ENCODE data around the gene P2RX3. TPM values are rescaled to one million over a fixed set of nuclear protein-coding genes. Genes with fewer than 3 reads are reported as not detected.

P2RX3 gene
- total RNA-seq, 2 experiments from 2014 or later = not detected

GRCh38 chr11:57345555-57346211, 7.5 kb downstream of the P2RX3 start:
- no peaks in the 10 kb centered on the region for H3K9me3 Mint-ChIP-seq
- peak; percentile 76 for DNase-seq
- H3K36me3 Mint-ChIP-seq = no peaks in the 10 kb centered on the region
- ChIA-PET CTCF (interaction anchor here (0.6 to 4.9 kb wide), 35 partner anchors 9 to 941 kb away, joined by 3 to 43 read pairs (median 4); partner anchors contain the start of genes MED19, RTN4RL2, SLC43A1 and SSRP1), POLR2A (no interaction called here)
- intact Hi-C loops (cut with micrococcal nuclease) = loop anchor here (1.0 to 10.0 kb wide), 5 partner anchors 113 to 501 kb away; no protein-coding TSS in a partner anchor
- peaks cover 2% of the 10 kb centered on the region for H3K27me3 Mint-ChIP-seq
- no peak overlapping the region for H3K4me3 Mint-ChIP-seq
- no peak overlapping the region for H3K27ac Mint-ChIP-seq
- peaks cover 2% of the 10 kb centered on the region for H3K4me1 Mint-ChIP-seq (ENCODE audit: low read depth)

DNA sequence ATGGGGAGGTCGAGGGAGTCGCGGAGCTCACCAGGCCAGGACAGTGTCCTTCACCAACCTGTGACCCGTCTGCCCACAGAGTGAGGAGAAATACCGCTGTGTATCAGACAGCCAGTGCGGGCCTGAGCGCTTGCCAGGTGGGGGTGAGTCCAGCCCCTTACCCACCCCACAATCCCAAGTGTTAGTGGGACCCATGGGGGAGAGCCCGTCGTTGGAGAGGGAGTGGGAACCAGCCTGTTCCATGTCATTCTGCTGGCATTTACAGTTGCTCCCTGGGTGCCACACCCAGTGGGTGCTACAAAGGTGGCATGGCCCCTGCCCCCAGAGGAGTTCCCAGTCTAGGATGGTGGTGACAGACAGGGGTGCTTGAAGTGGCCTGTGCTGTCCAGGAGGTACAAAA, 9.2 kb downstream of the P2RX3 start:
- DNase-seq = no peak
- H3K36me3 Mint-ChIP-seq = no peaks in the 10 kb centered on the region
- peaks cover 4% of the 10 kb centered on the region for H3K27me3 Mint-ChIP-seq
- H3K4me1 Mint-ChIP-seq (ENCODE audit: low read depth) = peaks cover 2% of the 10 kb centered on the region
- no peak overlapping the region for H3K4me3 Mint-ChIP-seq
- H3K9me3 Mint-ChIP-seq = peaks cover 5% of the 10 kb centered on the region
- intact Hi-C loops (cut with micrococcal nuclease) = loop anchor here (5.0 to 10.0 kb wide), 2 partner anchors 180 to 503 kb away; no protein-coding TSS in a partner anchor
- ChIA-PET CTCF (interaction anchor here (0.8 to 4.9 kb wide), 7 partner anchors 10 to 297 kb away, joined by 3 to 43 read pairs (median 5); partner anchors contain the start of gene SSRP1), POLR2A (no interaction called here)
- H3K27ac Mint-ChIP-seq = no peak overlapping the region

DNA sequence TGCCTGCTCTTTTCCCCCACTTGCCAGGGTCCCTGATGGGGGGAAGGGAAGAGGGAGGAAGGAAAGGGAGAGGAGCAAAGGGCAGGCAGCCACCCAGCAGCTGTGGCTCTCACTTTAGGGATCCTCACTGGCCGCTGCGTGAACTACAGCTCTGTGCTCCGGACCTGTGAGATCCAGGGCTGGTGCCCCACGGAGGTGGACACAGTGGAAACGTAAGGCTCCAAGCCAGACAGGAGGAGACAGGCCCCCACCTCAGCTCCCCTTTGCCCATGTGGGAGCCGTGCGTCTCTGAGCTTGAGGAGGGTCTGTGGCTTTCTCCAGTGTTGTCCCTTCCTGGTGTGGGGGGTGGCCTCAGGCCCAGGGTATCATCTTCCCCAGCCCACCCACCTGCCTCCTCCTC, 9.9 kb downstream of the P2RX3 start:
- Mint-ChIP-seq H3K9me3 (peaks cover 5% of the 10 kb centered on the region), H3K27me3 (peaks cover 4% of the 10 kb centered on the region), H3K27ac (no peak overlapping the region), H3K4me3 (no peak overlapping the region), H3K4me1 (ENCODE audit: low read depth) (peaks cover 2% of the 10 kb centered on the region), H3K36me3 (no peaks in the 10 kb centered on the region)
- CTCF ChIA-PET = interaction anchor here (0.8 to 4.9 kb wide), 9 partner anchors 9 to 296 kb away, joined by 3 to 43 read pairs (median 6); partner anchors contain the start of gene SSRP1
- no peak for DNase-seq
- POLR2A ChIA-PET = interaction anchor here (1.3 kb wide), 1 partner anchor 77 kb away, joined by 4 read pairs; no protein-coding TSS in a partner anchor
- intact Hi-C loops (cut with micrococcal nuclease) = loop anchor here (5.0 to 10.0 kb wide), 2 partner anchors 179 to 503 kb away; no protein-coding TSS in a partner anchor

DNA sequence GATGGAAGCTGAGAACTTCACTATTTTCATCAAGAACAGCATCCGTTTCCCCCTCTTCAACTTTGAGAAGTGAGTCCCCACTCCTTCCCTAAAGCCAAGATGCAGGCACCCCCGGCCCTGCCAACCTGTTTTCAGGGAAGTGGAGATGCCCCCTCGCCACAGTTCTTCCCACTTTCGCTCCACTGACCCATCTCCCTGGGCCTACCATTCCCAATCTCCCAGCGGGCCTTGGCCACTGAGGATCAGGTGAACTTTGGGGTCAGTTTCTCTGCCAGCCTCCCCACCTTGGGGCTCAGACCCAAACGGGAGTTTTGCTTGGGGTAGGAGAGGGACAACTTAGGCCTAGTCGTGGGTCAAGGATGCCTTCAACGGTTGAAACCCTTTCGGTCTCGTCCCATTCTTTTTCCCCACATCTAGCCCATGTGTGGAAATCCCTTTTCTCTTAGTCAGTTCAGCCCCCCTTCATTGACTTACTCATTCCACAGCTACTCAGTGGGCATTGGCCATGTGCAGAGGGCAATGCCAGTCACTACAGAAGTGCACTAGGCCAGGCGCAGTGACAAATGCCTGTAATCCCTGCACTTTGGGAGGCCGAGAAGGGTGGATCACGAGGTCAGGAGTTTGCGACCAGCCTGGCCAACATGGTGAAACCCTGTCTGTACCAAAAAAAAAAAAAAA, 10.6 kb downstream of the P2RX3 start:
- CTCF ChIA-PET = interaction anchor here (0.6 to 4.9 kb wide), 9 partner anchors 8 to 337 kb away, joined by 3 to 43 read pairs (median 6); partner anchors contain the start of gene PRG2
- no peaks in the 10 kb centered on the region for H3K36me3 Mint-ChIP-seq
- peaks cover 2% of the 10 kb centered on the region for H3K4me1 Mint-ChIP-seq (ENCODE audit: low read depth)
- no peak overlapping the region for H3K4me3 Mint-ChIP-seq
- H3K9me3 Mint-ChIP-seq = peaks cover 5% of the 10 kb centered on the region
- H3K27me3 Mint-ChIP-seq = peaks cover 5% of the 10 kb centered on the region
- intact Hi-C loops (cut with micrococcal nuclease) = loop anchor here (5.0 to 10.0 kb wide), 2 partner anchors 179 to 504 kb away; no protein-coding TSS in a partner anchor
- POLR2A ChIA-PET = interaction anchor here (1.3 kb wide), 1 partner anchor 76 kb away, joined by 4 read pairs; no protein-coding TSS in a partner anchor
- H3K27ac Mint-ChIP-seq = no peak overlapping the region
- no peak for DNase-seq

DNA sequence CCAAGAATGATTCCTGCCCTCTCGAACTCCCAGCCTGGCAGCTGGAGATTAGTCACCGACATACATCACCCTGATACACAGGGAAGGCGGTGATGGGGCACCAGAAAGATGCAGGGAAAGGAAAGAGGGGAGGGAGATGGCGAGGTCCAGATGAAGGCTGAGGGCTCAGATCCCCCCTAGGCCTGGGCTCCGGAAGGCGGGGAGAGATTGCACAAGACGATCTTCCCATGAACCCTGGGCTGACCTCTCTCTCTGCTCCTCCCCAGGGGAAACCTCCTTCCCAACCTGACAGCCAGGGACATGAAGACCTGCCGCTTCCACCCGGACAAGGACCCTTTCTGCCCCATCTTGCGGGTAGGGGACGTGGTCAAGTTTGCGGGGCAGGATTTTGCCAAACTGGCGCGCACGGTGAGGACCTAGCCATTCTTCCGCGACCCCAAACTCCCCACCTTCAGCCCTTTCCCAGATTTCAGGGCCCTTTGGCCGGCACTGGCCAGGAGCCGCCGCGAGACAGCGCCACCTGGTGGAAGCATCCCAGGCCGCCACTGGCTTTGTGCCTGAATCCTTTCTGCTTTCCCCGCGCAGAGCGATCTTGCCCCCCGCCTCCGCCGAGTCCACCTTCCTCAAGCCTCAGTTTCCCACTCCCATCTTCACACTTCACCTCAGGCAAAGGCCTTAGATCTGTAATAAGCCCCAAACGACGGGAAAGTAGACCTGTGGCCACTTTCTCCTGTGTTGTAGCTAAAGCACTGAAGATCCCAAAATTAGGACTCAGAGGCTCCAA, 11.5 kb downstream of the P2RX3 start:
- peaks cover 5% of the 10 kb centered on the region for H3K27me3 Mint-ChIP-seq
- H3K4me1 Mint-ChIP-seq (ENCODE audit: low read depth) = peaks cover 2% of the 10 kb centered on the region
- no peak overlapping the region for H3K4me3 Mint-ChIP-seq
- peaks cover 5% of the 10 kb centered on the region for H3K9me3 Mint-ChIP-seq
- intact Hi-C loops (cut with micrococcal nuclease) = loop anchor here (5.0 to 10.0 kb wide), 2 partner anchors 178 to 505 kb away; no protein-coding TSS in a partner anchor
- ChIA-PET POLR2A (no interaction called here), CTCF (interaction anchor here (0.5 to 4.9 kb wide), 20 partner anchors 8 to 509 kb away, joined by 3 to 43 read pairs (median 4); partner anchors contain the start of gene PRG2)
- no peak overlapping the region for H3K27ac Mint-ChIP-seq
- DNase-seq = peak; percentile 73
- H3K36me3 Mint-ChIP-seq = no peaks in the 10 kb centered on the region

- no peak overlapping the region for H3K4me3 Mint-ChIP-seq
- ChIA-PET POLR2A (no interaction called here), CTCF (interaction anchor here (0.9 to 2.0 kb wide), 5 partner anchors 78 to 291 kb away, joined by 3 to 9 read pairs (median 6); no protein-coding TSS in a partner anchor)
- DNase-seq = no peak
- H3K4me1 Mint-ChIP-seq (ENCODE audit: low read depth) = peaks cover 2% of the 10 kb centered on the region
- H3K9me3 Mint-ChIP-seq = peaks cover 5% of the 10 kb centered on the region
- intact Hi-C loops (cut with micrococcal nuclease) = no loop called here
- H3K27me3 Mint-ChIP-seq = peaks cover 9% of the 10 kb centered on the region
- no peak overlapping the region for H3K27ac Mint-ChIP-seq
- H3K36me3 Mint-ChIP-seq = no peaks in the 10 kb centered on the region
These were observed 14.9 kb downstream of the P2RX3 start for GRCh38 chr11:57353036-57353435.

DNA sequence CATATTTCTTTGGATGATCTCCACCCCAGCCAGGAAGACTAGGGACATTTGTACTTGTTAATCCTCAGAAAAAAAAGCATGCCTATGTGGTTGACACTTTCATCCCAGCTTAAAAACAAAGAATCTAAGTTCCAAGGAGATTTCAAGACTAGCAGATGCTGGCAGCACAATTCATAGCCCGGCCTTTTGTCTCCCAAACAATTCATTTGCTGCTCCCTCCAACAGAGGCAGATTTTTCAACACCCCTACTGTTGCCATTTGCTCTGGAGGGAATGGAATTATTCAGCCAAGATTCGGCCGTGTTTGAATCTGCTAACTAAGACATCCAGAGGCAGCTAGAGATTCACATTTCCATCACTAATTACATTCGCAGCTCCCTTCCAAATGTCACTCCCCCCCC, 15.3 kb downstream of the P2RX3 start:
- H3K27ac Mint-ChIP-seq = no peak overlapping the region
- ChIA-PET POLR2A (no interaction called here), CTCF (interaction anchor here (0.9 to 2.0 kb wide), 4 partner anchors 77 to 291 kb away, joined by 3 to 6 read pairs (median 4); no protein-coding TSS in a partner anchor)
- H3K36me3 Mint-ChIP-seq = no peaks in the 10 kb centered on the region
- DNase-seq = no peak
- peaks cover 2% of the 10 kb centered on the region for H3K4me1 Mint-ChIP-seq (ENCODE audit: low read depth)
- no peak overlapping the region for H3K4me3 Mint-ChIP-seq
- peaks cover 5% of the 10 kb centered on the region for H3K9me3 Mint-ChIP-seq
- intact Hi-C loops (cut with micrococcal nuclease) = no loop called here
- H3K27me3 Mint-ChIP-seq = peaks cover 9% of the 10 kb centered on the region

DNA sequence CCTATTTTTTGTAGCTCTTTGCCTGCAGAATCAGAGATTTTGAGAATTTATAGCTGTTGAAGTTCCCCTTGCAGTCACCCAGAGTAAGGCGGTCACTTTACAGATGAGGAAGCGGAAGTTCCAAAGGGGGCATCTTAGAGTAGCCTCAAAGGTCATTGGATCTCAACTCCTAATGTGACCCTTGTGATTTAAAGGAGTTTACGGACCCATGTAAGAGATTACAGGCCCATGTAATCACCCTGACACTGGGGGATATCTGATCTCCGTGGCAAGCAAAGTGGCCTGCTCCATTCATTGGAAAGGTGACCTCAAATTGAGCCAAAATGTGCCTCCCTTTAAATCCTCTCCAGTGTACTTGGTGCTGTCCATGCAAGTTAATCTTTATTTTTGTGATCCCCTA, 15.7 kb downstream of the P2RX3 start:
- intact Hi-C loops (cut with micrococcal nuclease) = no loop called here
- Mint-ChIP-seq H3K27me3 (peaks cover 9% of the 10 kb centered on the region), H3K27ac (no peak overlapping the region), H3K4me3 (no peak overlapping the region), H3K36me3 (no peaks in the 10 kb centered on the region), H3K4me1 (ENCODE audit: low read depth) (peaks cover 2% of the 10 kb centered on the region), H3K9me3 (peaks cover 5% of the 10 kb centered on the region)
- ChIA-PET POLR2A (no interaction called here), CTCF (interaction anchor here (0.9 to 1.5 kb wide), 3 partner anchors 77 to 173 kb away, joined by 3 to 6 read pairs (median 3); no protein-coding TSS in a partner anchor)
- DNase-seq = no peak

GRCh38 chr11:57354699-57355098, 16.5 kb downstream of the P2RX3 start:
- Mint-ChIP-seq H3K4me3 (no peak overlapping the region), H3K36me3 (no peaks in the 10 kb centered on the region), H3K9me3 (peaks cover 5% of the 10 kb centered on the region), H3K27me3 (peaks cover 9% of the 10 kb centered on the region), H3K4me1 (ENCODE audit: low read depth) (peaks cover 2% of the 10 kb centered on the region), H3K27ac (no peak overlapping the region)
- ChIA-PET CTCF (interaction anchor here (1.5 kb wide), 1 partner anchor 103 kb away, joined by 4 read pairs; no protein-coding TSS in a partner anchor), POLR2A (no interaction called here)
- intact Hi-C loops (cut with micrococcal nuclease) = no loop called here
- DNase-seq = no peak

DNA sequence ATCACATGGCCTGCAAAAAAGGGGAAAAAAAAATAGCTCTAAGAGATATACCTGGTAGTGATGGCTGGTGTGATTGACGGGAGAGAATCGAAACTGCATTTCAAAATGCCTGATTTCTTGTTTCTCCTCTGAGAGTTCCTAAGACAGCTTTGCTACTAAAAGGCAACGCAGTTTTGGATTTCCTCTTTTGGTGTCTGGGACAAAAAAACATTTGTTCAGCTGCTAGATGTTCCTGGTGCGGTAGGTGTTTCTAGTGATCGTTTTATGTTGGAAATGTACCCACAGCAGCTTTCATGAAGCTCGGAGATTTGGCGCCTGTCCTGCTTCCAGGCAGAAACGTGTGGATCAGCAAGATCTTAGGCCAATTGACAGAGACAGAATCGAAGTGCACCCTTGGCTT, 18.1 kb downstream of the P2RX3 start:
- Mint-ChIP-seq H3K36me3 (no peaks in the 10 kb centered on the region), H3K4me3 (no peak overlapping the region), H3K4me1 (ENCODE audit: low read depth) (no peaks in the 10 kb centered on the region), H3K9me3 (peaks cover 4% of the 10 kb centered on the region), H3K27me3 (peaks cover 8% of the 10 kb centered on the region), H3K27ac (no peak overlapping the region)
- no peak for DNase-seq
- CTCF ChIA-PET = interaction anchor here (0.8 to 2.2 kb wide), 3 partner anchors 8 to 101 kb away, joined by 4 to 9 read pairs (median 5); no protein-coding TSS in a partner anchor
- POLR2A ChIA-PET = no interaction called here
- intact Hi-C loops (cut with micrococcal nuclease) = no loop called here

DNA sequence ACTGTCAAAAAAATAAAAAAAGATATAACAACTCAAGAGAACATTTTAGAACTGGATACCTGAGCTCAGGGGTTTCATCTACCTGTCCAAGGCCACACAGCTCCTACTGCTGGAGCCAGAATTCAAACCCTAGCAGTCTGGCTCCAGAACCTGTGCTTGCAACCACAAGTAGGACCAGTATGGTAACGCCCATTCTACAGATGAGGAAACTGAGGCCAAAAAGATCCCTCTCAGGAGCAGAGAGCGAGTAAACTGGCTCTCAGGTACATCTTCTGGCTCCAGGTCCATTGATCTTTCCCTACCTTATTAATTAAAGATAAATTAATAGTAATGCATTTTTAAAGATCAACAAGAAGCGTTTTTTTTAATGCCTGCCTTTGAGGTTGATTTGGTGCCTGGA, 19.2 kb downstream of the P2RX3 start:
- H3K27ac Mint-ChIP-seq = no peak overlapping the region
- no peaks in the 10 kb centered on the region for H3K9me3 Mint-ChIP-seq
- no peaks in the 10 kb centered on the region for H3K4me1 Mint-ChIP-seq (ENCODE audit: low read depth)
- H3K4me3 Mint-ChIP-seq = no peak overlapping the region
- ChIA-PET CTCF (interaction anchor here (0.7 to 2.4 kb wide), 4 partner anchors 9 to 169 kb away, joined by 3 to 9 read pairs (median 6); partner anchors contain the start of gene TNKS1BP1), POLR2A (no interaction called here)
- intact Hi-C loops (cut with micrococcal nuclease) = no loop called here
- H3K27me3 Mint-ChIP-seq = peaks cover 11% of the 10 kb centered on the region
- no peak for DNase-seq
- no peaks in the 10 kb centered on the region for H3K36me3 Mint-ChIP-seq
